ENCODE data around the gene TCIRG1. TPM values are rescaled to one million over a fixed set of nuclear protein-coding genes. Genes with fewer than 3 reads are reported as not detected.
A peak's percentile ranks its signal among the peaks of the same experiment; 100 is the strongest.

The TCIRG1 gene
- total RNA-seq, 1 experiment from 2014 or later, result 51.1 TPM

DNA sequence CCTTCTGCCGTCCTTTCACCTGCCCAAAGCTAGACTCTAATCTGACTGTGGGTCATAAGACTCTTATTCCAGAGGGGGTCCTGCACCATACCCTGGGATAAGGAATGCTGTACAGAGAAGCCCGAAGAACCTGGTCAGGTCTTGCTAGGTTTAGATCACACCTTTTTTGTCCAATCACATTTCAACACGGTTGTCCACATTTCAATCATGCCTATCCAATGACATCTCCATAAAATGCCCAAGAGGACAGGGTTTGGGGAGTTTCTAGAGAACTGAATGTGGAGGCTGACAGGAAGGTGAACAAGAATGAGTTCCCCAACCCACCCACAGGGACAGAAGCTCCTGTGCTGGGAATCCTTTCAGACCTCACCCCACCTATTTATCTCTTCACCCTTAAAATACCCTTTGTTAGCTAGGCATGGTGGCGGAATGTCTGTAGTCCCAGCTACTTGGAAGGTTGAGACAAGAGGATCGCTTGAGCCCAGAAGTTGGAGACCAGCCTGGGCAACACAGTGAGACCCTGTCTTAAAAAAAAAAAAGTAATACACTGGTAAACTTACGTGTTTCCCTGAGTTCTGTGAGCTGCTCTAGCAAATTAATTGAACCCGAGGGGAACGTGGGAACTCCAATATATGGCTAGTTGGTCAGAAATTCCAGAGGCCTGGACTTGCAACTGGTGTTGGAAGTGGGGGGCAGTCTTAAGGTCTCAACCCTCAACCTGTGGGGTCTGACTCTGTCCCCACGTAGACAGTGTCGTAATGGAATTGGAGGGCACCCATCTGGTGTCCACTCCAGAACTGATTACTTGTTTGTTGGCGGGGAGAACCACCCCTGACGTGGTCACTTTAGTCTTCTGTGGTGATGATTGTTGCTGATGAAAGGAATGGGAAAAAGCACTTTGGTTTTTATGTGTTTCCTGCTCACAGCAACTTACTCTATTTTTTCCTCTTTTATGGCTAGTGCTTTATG lies 17.8 kb downstream of the TCIRG1 start:
- Mint-ChIP-seq H3K9me3 (no peaks in the 10 kb centered on the region), H3K4me1 (peaks cover 3% of the 10 kb centered on the region), H3K27ac (peak overlapping the region; percentile 80), H3K4me3 (no peak overlapping the region), H3K36me3 (peaks cover 38% of the 10 kb centered on the region), H3K27me3 (ENCODE audit: low read depth) (no peaks in the 10 kb centered on the region)
- ChIA-PET CTCF (interaction anchor here (1.1 kb wide), 1 partner anchor 153 kb away, joined by 3 read pairs; no protein-coding TSS in a partner anchor), POLR2A (interaction anchor here (0.6 to 0.7 kb wide), 2 partner anchors 17 to 129 kb away, joined by 3 to 5 read pairs; no protein-coding TSS in a partner anchor)
- TF ChIP-seq, protein P1, sequence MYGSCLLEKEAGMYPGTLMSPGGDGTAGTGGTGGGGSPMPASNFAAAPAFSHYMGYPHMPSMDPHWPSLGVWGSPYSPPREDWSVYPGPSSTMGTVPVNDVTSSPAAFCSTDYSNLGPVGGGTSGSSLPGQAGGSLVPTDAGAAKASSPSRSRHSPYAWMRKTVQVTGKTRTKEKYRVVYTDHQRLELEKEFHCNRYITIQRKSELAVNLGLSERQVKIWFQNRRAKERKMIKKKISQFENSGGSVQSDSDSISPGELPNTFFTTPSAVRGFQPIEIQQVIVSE (CRISPR knock-in tag; IDR thresholded peaks at IDR 0.05; ENCODE audit: borderline replicate concordance), result no peak
- TF ChIP-seq ETV6 (CRISPR knock-in tag; IDR thresholded peaks at IDR 0.05) (no peak), CREB1 (CRISPR knock-in tag; IDR thresholded peaks at IDR 0.05) (no peak), RELA (CRISPR knock-in tag; IDR thresholded peaks at IDR 0.05; ENCODE audit: borderline replicate concordance) (no peak), JUN (CRISPR knock-in tag; IDR thresholded peaks at IDR 0.05) (no peak), ZNF138 (CRISPR knock-in tag; conservative IDR thresholded peaks at IDR 0.05) (no peak), ZNF671 (CRISPR knock-in tag; IDR thresholded peaks at IDR 0.05) (no peak), ZNF121 (CRISPR knock-in tag; IDR thresholded peaks at IDR 0.05) (peak; percentile 83)
- TF ChIP-seq, protein P2, sequence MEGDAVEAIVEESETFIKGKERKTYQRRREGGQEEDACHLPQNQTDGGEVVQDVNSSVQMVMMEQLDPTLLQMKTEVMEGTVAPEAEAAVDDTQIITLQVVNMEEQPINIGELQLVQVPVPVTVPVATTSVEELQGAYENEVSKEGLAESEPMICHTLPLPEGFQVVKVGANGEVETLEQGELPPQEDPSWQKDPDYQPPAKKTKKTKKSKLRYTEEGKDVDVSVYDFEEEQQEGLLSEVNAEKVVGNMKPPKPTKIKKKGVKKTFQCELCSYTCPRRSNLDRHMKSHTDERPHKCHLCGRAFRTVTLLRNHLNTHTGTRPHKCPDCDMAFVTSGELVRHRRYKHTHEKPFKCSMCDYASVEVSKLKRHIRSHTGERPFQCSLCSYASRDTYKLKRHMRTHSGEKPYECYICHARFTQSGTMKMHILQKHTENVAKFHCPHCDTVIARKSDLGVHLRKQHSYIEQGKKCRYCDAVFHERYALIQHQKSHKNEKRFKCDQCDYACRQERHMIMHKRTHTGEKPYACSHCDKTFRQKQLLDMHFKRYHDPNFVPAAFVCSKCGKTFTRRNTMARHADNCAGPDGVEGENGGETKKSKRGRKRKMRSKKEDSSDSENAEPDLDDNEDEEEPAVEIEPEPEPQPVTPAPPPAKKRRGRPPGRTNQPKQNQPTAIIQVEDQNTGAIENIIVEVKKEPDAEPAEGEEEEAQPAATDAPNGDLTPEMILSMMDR (IDR thresholded peaks at IDR 0.05), result no peak
- ATAC-seq (no peak), DNase-seq (ENCODE audit: low spot score) (no peak)

DNA sequence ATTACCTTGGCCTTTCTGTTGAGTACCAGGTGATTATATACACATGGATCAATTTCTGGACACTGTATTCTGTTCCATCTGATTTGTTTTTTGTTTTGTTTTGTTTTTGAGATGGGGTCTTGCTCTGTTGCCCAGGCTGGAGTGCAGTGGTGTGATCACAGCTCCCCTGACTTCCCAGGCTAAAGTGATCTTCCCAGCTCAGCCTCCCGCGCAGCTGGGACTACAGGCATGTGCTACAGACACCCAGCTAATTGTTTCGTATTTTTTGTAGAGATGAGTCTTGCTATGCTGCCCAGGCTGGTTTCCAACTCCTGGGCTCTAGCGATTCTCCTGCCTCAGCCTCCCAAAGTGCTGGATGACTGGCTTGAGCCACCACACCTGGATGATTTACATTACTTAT lies 19.0 kb downstream of the TCIRG1 start:
- Mint-ChIP-seq H3K9me3 (no peaks in the 10 kb centered on the region), H3K4me3 (no peak overlapping the region), H3K4me1 (no peaks in the 10 kb centered on the region), H3K27ac (0 out of 2 replicates have a peak overlapping the region, but pooled peaks have one; percentile 21), H3K27me3 (ENCODE audit: low read depth) (no peaks in the 10 kb centered on the region), H3K36me3 (peaks cover 50% of the 10 kb centered on the region)
- TF ChIP-seq ZNF671 (CRISPR knock-in tag; IDR thresholded peaks at IDR 0.05), result no peak
- no peak for TF ChIP-seq HMGA2 (CRISPR knock-in tag; IDR thresholded peaks at IDR 0.05)
- TF ChIP-seq MYBL2 (CRISPR knock-in tag; IDR thresholded peaks at IDR 0.05), result no peak
- no peak for TF ChIP-seq FOXP1 (CRISPR knock-in tag; IDR thresholded peaks at IDR 0.05; ENCODE audit: borderline replicate concordance)
- peak; percentile 92 for TF ChIP-seq ZNF121 (CRISPR knock-in tag; IDR thresholded peaks at IDR 0.05)
- POLR2A ChIA-PET, result no interaction called here
- DNase-seq (ENCODE audit: low spot score) (no peak), ATAC-seq (no peak)
- CTCF ChIA-PET, result no interaction called here

DNA sequence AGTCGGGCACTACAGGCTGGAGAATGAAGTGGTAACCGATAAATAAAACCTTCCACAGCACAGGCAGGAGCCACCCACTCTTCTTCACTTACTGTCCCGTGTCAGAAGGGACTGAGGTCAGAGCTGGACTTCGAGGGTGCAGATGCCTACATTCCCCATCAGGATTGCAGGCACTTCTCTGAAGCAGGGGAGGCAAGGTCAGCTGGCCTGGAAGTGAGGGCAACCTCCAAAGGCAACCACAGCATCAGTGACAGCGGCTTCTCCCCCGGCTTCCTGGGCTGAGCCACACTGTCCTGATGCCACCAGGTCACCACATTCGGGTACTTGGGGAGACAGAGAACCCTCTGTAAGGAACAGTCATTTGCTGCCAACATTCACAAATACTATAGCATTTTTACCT lies 22.7 kb downstream of the TCIRG1 start:
- Mint-ChIP-seq H3K4me3 (no peak overlapping the region), H3K27me3 (ENCODE audit: low read depth) (no peaks in the 10 kb centered on the region), H3K36me3 (peaks cover 74% of the 10 kb centered on the region), H3K4me1 (no peaks in the 10 kb centered on the region), H3K9me3 (no peaks in the 10 kb centered on the region), H3K27ac (no peak overlapping the region)
- TF ChIP-seq TEAD4 (CRISPR knock-in tag; IDR thresholded peaks at IDR 0.05), result no peak
- TF ChIP-seq, protein P3, sequence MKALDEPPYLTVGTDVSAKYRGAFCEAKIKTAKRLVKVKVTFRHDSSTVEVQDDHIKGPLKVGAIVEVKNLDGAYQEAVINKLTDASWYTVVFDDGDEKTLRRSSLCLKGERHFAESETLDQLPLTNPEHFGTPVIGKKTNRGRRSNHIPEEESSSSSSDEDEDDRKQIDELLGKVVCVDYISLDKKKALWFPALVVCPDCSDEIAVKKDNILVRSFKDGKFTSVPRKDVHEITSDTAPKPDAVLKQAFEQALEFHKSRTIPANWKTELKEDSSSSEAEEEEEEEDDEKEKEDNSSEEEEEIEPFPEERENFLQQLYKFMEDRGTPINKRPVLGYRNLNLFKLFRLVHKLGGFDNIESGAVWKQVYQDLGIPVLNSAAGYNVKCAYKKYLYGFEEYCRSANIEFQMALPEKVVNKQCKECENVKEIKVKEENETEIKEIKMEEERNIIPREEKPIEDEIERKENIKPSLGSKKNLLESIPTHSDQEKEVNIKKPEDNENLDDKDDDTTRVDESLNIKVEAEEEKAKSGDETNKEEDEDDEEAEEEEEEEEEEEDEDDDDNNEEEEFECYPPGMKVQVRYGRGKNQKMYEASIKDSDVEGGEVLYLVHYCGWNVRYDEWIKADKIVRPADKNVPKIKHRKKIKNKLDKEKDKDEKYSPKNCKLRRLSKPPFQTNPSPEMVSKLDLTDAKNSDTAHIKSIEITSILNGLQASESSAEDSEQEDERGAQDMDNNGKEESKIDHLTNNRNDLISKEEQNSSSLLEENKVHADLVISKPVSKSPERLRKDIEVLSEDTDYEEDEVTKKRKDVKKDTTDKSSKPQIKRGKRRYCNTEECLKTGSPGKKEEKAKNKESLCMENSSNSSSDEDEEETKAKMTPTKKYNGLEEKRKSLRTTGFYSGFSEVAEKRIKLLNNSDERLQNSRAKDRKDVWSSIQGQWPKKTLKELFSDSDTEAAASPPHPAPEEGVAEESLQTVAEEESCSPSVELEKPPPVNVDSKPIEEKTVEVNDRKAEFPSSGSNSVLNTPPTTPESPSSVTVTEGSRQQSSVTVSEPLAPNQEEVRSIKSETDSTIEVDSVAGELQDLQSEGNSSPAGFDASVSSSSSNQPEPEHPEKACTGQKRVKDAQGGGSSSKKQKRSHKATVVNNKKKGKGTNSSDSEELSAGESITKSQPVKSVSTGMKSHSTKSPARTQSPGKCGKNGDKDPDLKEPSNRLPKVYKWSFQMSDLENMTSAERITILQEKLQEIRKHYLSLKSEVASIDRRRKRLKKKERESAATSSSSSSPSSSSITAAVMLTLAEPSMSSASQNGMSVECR (CRISPR knock-in tag; IDR thresholded peaks at IDR 0.05; ENCODE audit: borderline replicate concordance), result no peak
- no peak for TF ChIP-seq ZBTB21 (CRISPR knock-in tag; IDR thresholded peaks at IDR 0.05; ENCODE audit: borderline replicate concordance)
- no peak for TF ChIP-seq CBFB (CRISPR knock-in tag; IDR thresholded peaks at IDR 0.05; ENCODE audit: low read depth)
- TF ChIP-seq, protein P4, sequence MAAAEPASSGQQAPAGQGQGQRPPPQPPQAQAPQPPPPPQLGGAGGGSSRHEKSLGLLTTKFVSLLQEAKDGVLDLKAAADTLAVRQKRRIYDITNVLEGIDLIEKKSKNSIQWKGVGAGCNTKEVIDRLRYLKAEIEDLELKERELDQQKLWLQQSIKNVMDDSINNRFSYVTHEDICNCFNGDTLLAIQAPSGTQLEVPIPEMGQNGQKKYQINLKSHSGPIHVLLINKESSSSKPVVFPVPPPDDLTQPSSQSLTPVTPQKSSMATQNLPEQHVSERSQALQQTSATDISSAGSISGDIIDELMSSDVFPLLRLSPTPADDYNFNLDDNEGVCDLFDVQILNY (CRISPR knock-in tag; IDR thresholded peaks at IDR 0.05), result no peak
- no peak for TF ChIP-seq ZNF416 (CRISPR knock-in tag; IDR thresholded peaks at IDR 0.05)
- TF ChIP-seq, protein P5, sequence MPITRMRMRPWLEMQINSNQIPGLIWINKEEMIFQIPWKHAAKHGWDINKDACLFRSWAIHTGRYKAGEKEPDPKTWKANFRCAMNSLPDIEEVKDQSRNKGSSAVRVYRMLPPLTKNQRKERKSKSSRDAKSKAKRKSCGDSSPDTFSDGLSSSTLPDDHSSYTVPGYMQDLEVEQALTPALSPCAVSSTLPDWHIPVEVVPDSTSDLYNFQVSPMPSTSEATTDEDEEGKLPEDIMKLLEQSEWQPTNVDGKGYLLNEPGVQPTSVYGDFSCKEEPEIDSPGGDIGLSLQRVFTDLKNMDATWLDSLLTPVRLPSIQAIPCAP (CRISPR knock-in tag; IDR thresholded peaks at IDR 0.05), result no peak
- no peak for TF ChIP-seq FOXK1 (CRISPR knock-in tag; IDR thresholded peaks at IDR 0.05)
- TF ChIP-seq CREB1 (CRISPR knock-in tag; IDR thresholded peaks at IDR 0.05), result no peak
- TF ChIP-seq, protein P6, sequence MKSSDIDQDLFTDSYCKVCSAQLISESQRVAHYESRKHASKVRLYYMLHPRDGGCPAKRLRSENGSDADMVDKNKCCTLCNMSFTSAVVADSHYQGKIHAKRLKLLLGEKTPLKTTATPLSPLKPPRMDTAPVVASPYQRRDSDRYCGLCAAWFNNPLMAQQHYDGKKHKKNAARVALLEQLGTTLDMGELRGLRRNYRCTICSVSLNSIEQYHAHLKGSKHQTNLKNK (CRISPR knock-in tag; IDR thresholded peaks at IDR 0.05), result no peak
- ATAC-seq (no peak), DNase-seq (ENCODE audit: low spot score) (no peak)
- CTCF ChIA-PET, result no interaction called here
- POLR2A ChIA-PET, result no interaction called here

All from WTC11 (cell line).